GM12891 (cell line): ENCODE measurements around the gene TRIM63.

ENCODE experiments used
- DNase-seq: peaks from one replicate; pipeline ENCODE4 v3.0.0; 2011; ENCODE audit warnings: low spot score; ENCODE audit not compliant: insufficient read length
- FAIRE-seq: peaks from 2 replicates; lab custom pipeline; 2011; peaks lifted over from hg19 to GRCh38; lab: Jason Lieb, UNC
- PAX5 ChIP-seq: IDR thresholded peaks from 2 replicates; pipeline ENCODE4 v1.6.1; 2011; ENCODE audit warnings: low read length, moderate library complexity, mild to moderate bottlenecking; ENCODE audit not compliant: insufficient read depth, severe bottlenecking
- POLR2A ChIP-seq: IDR thresholded peaks from 2 replicates; pipeline ENCODE4 v1.6.1; 2011; ENCODE audit warnings: low read depth, low read length, control low read depth
- POLR2AphosphoS5 ChIP-seq: IDR thresholded peaks from 2 replicates; pipeline ENCODE4 v1.6.1; 2011; ENCODE audit warnings: low read depth, low read length, control low read depth
- POU2F2 ChIP-seq: IDR thresholded peaks from 2 replicates; pipeline ENCODE4 v1.6.1; 2011; ENCODE audit warnings: low read depth, mild to moderate bottlenecking, control low read depth, low read length, moderate library complexity
- SPI1 ChIP-seq: IDR thresholded peaks from 2 replicates; pipeline ENCODE4 v1.6.1; 2011; ENCODE audit warnings: low read depth, low read length, control low read depth
- TAF1 ChIP-seq: IDR thresholded peaks from 2 replicates; pipeline ENCODE4 v1.6.1; 2011; ENCODE audit warnings: low read depth, low read length, control low read depth

The TRIM63 gene

GRCh38 chr1:26075421-26076144 lies 8.2 kb upstream of the TRIM63 start:
- FAIRE-seq: no peak
- no peak for DNase-seq

DNA sequence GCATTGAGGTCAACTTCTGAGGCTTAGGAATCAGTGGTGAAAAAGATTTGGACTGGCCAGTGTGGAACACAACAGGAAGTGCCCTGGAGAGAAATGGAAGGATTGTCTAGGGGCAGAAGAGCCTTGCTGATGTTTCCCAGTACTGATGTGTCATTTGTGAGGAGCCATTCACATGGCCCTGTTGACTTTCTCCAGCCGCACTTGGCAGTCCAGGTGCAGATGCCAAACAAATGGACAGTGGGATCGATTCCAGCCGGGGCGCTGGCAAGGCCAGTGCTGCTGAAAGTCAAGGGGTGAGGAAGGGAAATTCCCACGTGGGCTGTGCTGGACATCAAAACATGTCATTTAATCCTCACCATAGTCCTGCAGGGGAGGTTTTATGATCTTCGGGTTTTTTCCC lies 4.9 kb upstream of the TRIM63 start:
- FAIRE-seq (no peak), DNase-seq (no peak)
- TF ChIP-seq POLR2AphosphoS5 (no peak), PAX5 (no peak), POLR2A (no peak), TAF1 (no peak), POU2F2 (no peak), SPI1 (no peak)

More at GRCh38 chr1:26075421-26076144, 8.2 kb upstream of the TRIM63 start:
- TF ChIP-seq POLR2A (no peak), POLR2AphosphoS5 (no peak), PAX5 (no peak), TAF1 (no peak), POU2F2 (no peak), SPI1 (no peak)

DNA sequence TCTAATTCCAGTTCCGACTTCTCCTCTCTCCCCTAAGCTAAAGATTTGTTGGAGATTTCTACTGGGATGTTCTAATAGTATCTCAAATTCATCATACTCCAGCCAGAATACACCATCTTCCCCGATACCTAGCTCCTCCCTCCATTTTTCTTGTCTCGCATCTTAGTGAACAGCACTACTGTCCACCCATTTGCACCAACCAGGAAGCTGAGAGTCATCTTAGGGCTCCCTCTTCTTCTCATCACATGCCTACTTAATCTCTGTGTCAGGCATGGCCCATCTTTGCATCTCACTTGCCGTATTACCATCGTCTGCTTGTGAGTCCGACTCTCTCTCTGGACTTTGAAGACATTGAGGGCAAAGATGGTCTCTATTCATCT lies 3.5 kb upstream of the TRIM63 start:
- no peak for DNase-seq
- TF ChIP-seq TAF1: no peak
- TF ChIP-seq POLR2AphosphoS5: no peak
- no peak for TF ChIP-seq SPI1
- TF ChIP-seq POU2F2: no peak
- no peak for TF ChIP-seq POLR2A
- no peak for TF ChIP-seq PAX5
- no peak for FAIRE-seq

GRCh38 chr1:26070296-26070962 lies 3.0 kb upstream of the TRIM63 start:
- FAIRE-seq (no peak), DNase-seq (no peak)
- TF ChIP-seq POLR2AphosphoS5: no peak
- no peak for TF ChIP-seq POLR2A
- TF ChIP-seq PAX5: no peak
- TF ChIP-seq POU2F2: no peak
- TF ChIP-seq TAF1: no peak
- no peak for TF ChIP-seq SPI1

- TF ChIP-seq POU2F2 (no peak), POLR2A (no peak), PAX5 (no peak), SPI1 (no peak), TAF1 (no peak), POLR2AphosphoS5 (no peak)
- DNase-seq: no peak
- no peak for FAIRE-seq
These were observed 2.5 kb upstream of the TRIM63 start for GRCh38 chr1:26069941-26070295.

- TF ChIP-seq POLR2A (no peak), SPI1 (no peak), POU2F2 (no peak), POLR2AphosphoS5 (no peak), PAX5 (no peak), TAF1 (no peak)
- DNase-seq (no peak), FAIRE-seq (no peak)
These were observed 573 bp downstream of the TRIM63 start for GRCh38 chr1:26066857-26067256.

- DNase-seq (no peak), FAIRE-seq (no peak)
- no peak for TF ChIP-seq PAX5
- no peak for TF ChIP-seq POU2F2
- no peak for TF ChIP-seq TAF1
- no peak for TF ChIP-seq POLR2A
- no peak for TF ChIP-seq POLR2AphosphoS5
- TF ChIP-seq SPI1: no peak
These were observed 1.3 kb downstream of the TRIM63 start for GRCh38 chr1:26066160-26066559.

DNA sequence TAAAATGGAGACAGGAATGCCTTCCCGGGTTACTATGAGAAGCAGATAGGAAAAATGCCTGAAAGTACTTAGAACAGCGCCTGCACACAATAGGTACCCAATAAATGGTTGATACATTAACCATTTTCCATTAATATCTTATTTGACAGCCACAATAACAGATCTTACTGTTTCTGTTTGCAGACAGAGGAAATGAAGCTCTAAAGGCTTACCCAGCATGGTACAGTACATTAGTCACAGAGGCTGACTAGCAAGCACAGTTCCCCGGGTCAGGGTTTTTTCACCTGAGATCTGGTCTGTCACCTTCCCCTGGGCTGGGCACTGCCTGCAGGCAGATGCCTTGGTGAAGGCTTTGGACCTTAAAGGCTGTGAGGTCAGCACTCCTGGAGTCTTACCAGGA lies 2.9 kb downstream of the TRIM63 start:
- FAIRE-seq (no peak), DNase-seq (no peak)
- TF ChIP-seq POU2F2 (no peak), TAF1 (no peak), POLR2A (no peak), POLR2AphosphoS5 (no peak), PAX5 (no peak), SPI1 (no peak)

- TF ChIP-seq SPI1: no peak
- no peak for TF ChIP-seq POU2F2
- TF ChIP-seq PAX5: no peak
- TF ChIP-seq POLR2AphosphoS5: no peak
- TF ChIP-seq POLR2A: no peak
- no peak for TF ChIP-seq TAF1
- FAIRE-seq (no peak), DNase-seq (no peak)
These were observed 6.4 kb downstream of the TRIM63 start for GRCh38 chr1:26060832-26061574.
